Liver (tissue), 9 donors: ENCODE results near the gene CACNA1C. TPM values are rescaled to one million over a fixed set of nuclear protein-coding genes. Genes with fewer than 3 reads are reported as not detected.

ENCODE experiments used
- DNase-seq: peaks from one replicate; pipeline ENCODE4 v3.0.0-alpha.2; 2017; ENCODE audit warnings: low spot score
- H3K27ac ChIP-seq, 2 donors: one replicate each; pipeline ENCODE4 v1.7.0; 2013; ENCODE audit warnings: inconsistent platforms in 2 of 2, low read length in 2 of 2, control low read depth in 1 of 2, low read depth in 1 of 2, mild to moderate bottlenecking in 1 of 2
- H3K27me3 ChIP-seq, 4 donors: one replicate each; pipeline versions ENCODE4 v1.6.1 to v1.7.0; 2013; ENCODE audit warnings: low read length in 3 of 4, inconsistent platforms in 1 of 4, mild to moderate bottlenecking in 1 of 4, moderate library complexity in 1 of 4; ENCODE audit not compliant: control insufficient read depth in 4 of 4, insufficient read depth in 4 of 4
- H3K36me3 ChIP-seq, 4 donors: one replicate each; pipeline versions ENCODE4 v1.6.1 to v1.7.0; 2013; ENCODE audit warnings: low read length in 3 of 4, mild to moderate bottlenecking in 3 of 4, low read depth in 1 of 4, moderate library complexity in 1 of 4; ENCODE audit not compliant: control insufficient read depth in 4 of 4, insufficient read depth in 3 of 4
- H3K4me1 ChIP-seq, 4 donors: one replicate each; pipeline versions ENCODE4 v1.6.1 to v1.7.0; 2013; ENCODE audit warnings: low read length in 3 of 4, mild to moderate bottlenecking in 3 of 4, moderate library complexity in 1 of 4; ENCODE audit not compliant: control insufficient read depth in 4 of 4, insufficient read depth in 4 of 4
- H3K4me3 ChIP-seq, 3 donors: one replicate each; pipeline versions ENCODE4 v1.6.1 to v1.7.0; 2013; ENCODE audit warnings: low read length in 3 of 3, control low read depth in 1 of 3, low read depth in 1 of 3, mild to moderate bottlenecking in 1 of 3
- H3K9ac ChIP-seq, 2 donors: one replicate each; pipeline ENCODE4 v1.7.0; 2013; ENCODE audit warnings: low read length in 2 of 2, mild to moderate bottlenecking in 2 of 2, moderate library complexity in 2 of 2, control low read depth in 1 of 2, low read depth in 1 of 2
- H3K9me3 ChIP-seq, 4 donors: one replicate each; pipeline versions ENCODE4 v1.6.1 to v1.7.0; 2013; ENCODE audit warnings: low read length in 3 of 4; ENCODE audit not compliant: control insufficient read depth in 4 of 4
- ATF3 ChIP-seq: IDR thresholded peaks from 2 replicates; pipeline ENCODE4 v1.6.1; 2016; ENCODE audit warnings: antibody characterized with exemption
- CTCF ChIP-seq: fragments of 150-350 bp; IDR thresholded peaks from 2 replicates; pipeline ENCODE4 v1.5.1; 2017; ENCODE audit warnings: improper control_type of control experiment, low read depth, low read length; ENCODE audit not compliant: missing input control
- EGR1 ChIP-seq, 2 donors: IDR thresholded peaks; 2 replicates each; pipeline ENCODE4 v1.6.1; 2016 to 2018; ENCODE audit warnings: antibody characterized with exemption in 2 of 2, low read depth in 2 of 2
- FOXA1 ChIP-seq: IDR thresholded peaks from 2 replicates; pipeline ENCODE4 v1.6.1; 2016; ENCODE audit warnings: antibody characterized with exemption
- FOXA2 ChIP-seq: IDR thresholded peaks from 2 replicates; pipeline ENCODE4 v1.6.1; 2016; ENCODE audit warnings: antibody characterized with exemption
- GABPA ChIP-seq, 2 donors: IDR thresholded peaks in 1 of 2; conservative IDR thresholded peaks in 1 of 2; 2 replicates each; pipeline ENCODE4 v1.6.1; 2016; ENCODE audit warnings: antibody characterized with exemption in 2 of 2, mild to moderate bottlenecking in 1 of 2, moderate library complexity in 1 of 2
- HNF4A ChIP-seq, 2 donors: conservative IDR thresholded peaks; 2 replicates each; pipeline ENCODE4 v1.6.1; 2016; ENCODE audit warnings: antibody characterized with exemption in 2 of 2, mild to moderate bottlenecking in 2 of 2
- HNF4G ChIP-seq: IDR thresholded peaks from 2 replicates; pipeline ENCODE4 v1.6.1; 2016; ENCODE audit warnings: antibody characterized with exemption
- JUND ChIP-seq, 2 donors: IDR thresholded peaks; 2 replicates each; pipeline ENCODE4 v1.6.1; 2016; ENCODE audit warnings: antibody characterized with exemption in 2 of 2
- MAX ChIP-seq: IDR thresholded peaks from 2 replicates; pipeline ENCODE4 v1.6.1; 2016; ENCODE audit warnings: antibody characterized with exemption
- NR2F2 ChIP-seq: IDR thresholded peaks from 2 replicates; pipeline ENCODE4 v1.6.1; 2016; ENCODE audit warnings: antibody characterized with exemption
- RAD21 ChIP-seq, 2 donors: IDR thresholded peaks; 2 replicates each; pipeline ENCODE4 v1.6.1; 2016; ENCODE audit warnings: antibody characterized with exemption in 2 of 2, mild to moderate bottlenecking in 2 of 2
- REST ChIP-seq: IDR thresholded peaks from 2 replicates; pipeline ENCODE4 v1.6.1; 2016; ENCODE audit warnings: antibody characterized with exemption, mild to moderate bottlenecking
- RXRA ChIP-seq, 2 donors: IDR thresholded peaks; 2 replicates each; pipeline ENCODE4 v1.6.1; 2017 to 2018; ENCODE audit warnings: antibody characterized with exemption in 2 of 2, mild to moderate bottlenecking in 1 of 2
- SP1 ChIP-seq: IDR thresholded peaks from 2 replicates; pipeline ENCODE4 v1.6.1; 2018; ENCODE audit warnings: antibody characterized with exemption, mild to moderate bottlenecking
- TAF1 ChIP-seq: conservative IDR thresholded peaks from 2 replicates; pipeline ENCODE4 v1.6.1; 2016; ENCODE audit warnings: antibody characterized with exemption, mild to moderate bottlenecking
- YY1 ChIP-seq: IDR thresholded peaks from 2 replicates; pipeline ENCODE4 v1.6.1; 2016; ENCODE audit warnings: antibody characterized with exemption, mild to moderate bottlenecking
- ZBTB33 ChIP-seq: IDR thresholded peaks from 2 replicates; pipeline ENCODE4 v1.6.1; 2016; ENCODE audit warnings: antibody characterized with exemption
- WGBS: extraction: QIAGEN DNeasy Blood & Tissue Kit; methylation state at CpG from one replicate; pipeline ENCODE4 v1.1.7; 2013; 5-methylcytosine and 5-hydroxymethylcytosine counted together
- polyA plus RNA-seq, 2 donors: library from polyadenylated mRNA; stranded (reverse) in 1 of 2; unstranded in 1 of 2; fragments of 200-250 nt in 1 of 2; fragments of >200 nt in 1 of 2; fragmentation: Nextera tagmentation in 1 of 2; extraction: Ambion mirVana in 1 of 2; gene quantifications; one replicate each; pipeline versions ENCODE4 v1.2.1 to v1.2.3, GENCODE V29; 2013 to 2015
- total RNA-seq, 2 donors: library from RNA; depleted of rRNA; stranded (reverse); fragments of >200 nt; gene quantifications; one replicate each; pipeline ENCODE4 v1.2.3, GENCODE V29; 2014
- donor health status: healthy.
- donor health status: healthy.
- donor health status: healthy.
- donor health status: healthy.
- donor health status: healthy.

Gene CACNA1C
- total and polyA plus RNA-seq, 4 donors: 0.23 to 1.9 (median 0.41) TPM

GRCh38 chr12:2023365-2023764 lies 29.4 kb upstream of the CACNA1C start:
- no peaks in the 10 kb centered on the region for H3K9me3 ChIP-seq
- H3K4me3 ChIP-seq: no peak overlapping the region
- TF ChIP-seq REST: no peak
- no peak for TF ChIP-seq TAF1
- TF ChIP-seq FOXA2: no peak
- TF ChIP-seq SP1: no peak
- no peak for TF ChIP-seq GABPA (IDR thresholded peaks at IDR 0.05 in 1 of 2, conservative IDR thresholded peaks at IDR 0.05 in 1 of 2)
- no peak for TF ChIP-seq HNF4G
- no peak for TF ChIP-seq FOXA1
- no peak for TF ChIP-seq ZBTB33
- no peak for TF ChIP-seq EGR1 (IDR thresholded peaks at IDR 0.05; ENCODE audit: low read depth in 2 of 2)
- TF ChIP-seq MAX: no peak
- TF ChIP-seq ATF3: no peak
- no peak for TF ChIP-seq HNF4A (conservative IDR thresholded peaks at IDR 0.05)
- TF ChIP-seq YY1: no peak
- TF ChIP-seq NR2F2: no peak
- no peak for TF ChIP-seq JUND (IDR thresholded peaks at IDR 0.05)
- TF ChIP-seq RAD21 (IDR thresholded peaks at IDR 0.05): no peak
- no peak for TF ChIP-seq CTCF
- H3K27ac ChIP-seq: no peak overlapping the region
- DNase-seq: no peak
- H3K36me3 ChIP-seq: no peaks in the 10 kb centered on the region
- WGBS: 66% methylated on average over 3 of the region's 3 CpGs
- H3K9ac ChIP-seq: no peak overlapping the region
- no peaks in the 10 kb centered on the region for H3K4me1 ChIP-seq
- H3K27me3 ChIP-seq: no peaks in the 10 kb centered on the region

GRCh38 chr12:2027351-2027750 lies 25.4 kb upstream of the CACNA1C start:
- H3K27me3 ChIP-seq: no peaks in the 10 kb centered on the region
- no peaks in the 10 kb centered on the region for H3K9me3 ChIP-seq
- H3K4me1 ChIP-seq: no peaks in the 10 kb centered on the region
- no peak for DNase-seq
- no peak overlapping the region for H3K4me3 ChIP-seq
- no peaks in the 10 kb centered on the region for H3K36me3 ChIP-seq
- 90% methylated on average over 4 of the region's 4 CpGs for WGBS
- no peak overlapping the region for H3K27ac ChIP-seq
- no peak overlapping the region for H3K9ac ChIP-seq
- TF ChIP-seq FOXA1: no peak
- no peak for TF ChIP-seq FOXA2
- no peak for TF ChIP-seq ZBTB33
- no peak for TF ChIP-seq JUND (IDR thresholded peaks at IDR 0.05)
- TF ChIP-seq GABPA (IDR thresholded peaks at IDR 0.05 in 1 of 2, conservative IDR thresholded peaks at IDR 0.05 in 1 of 2): no peak
- no peak for TF ChIP-seq ATF3
- TF ChIP-seq RXRA (IDR thresholded peaks at IDR 0.05): no peak
- TF ChIP-seq RAD21 (IDR thresholded peaks at IDR 0.05): no peak
- TF ChIP-seq SP1: no peak
- no peak for TF ChIP-seq HNF4A (conservative IDR thresholded peaks at IDR 0.05)
- TF ChIP-seq REST: no peak
- no peak for TF ChIP-seq MAX
